Measurements from ENCODE around the gene SDHB. TPM values are rescaled to one million over a fixed set of nuclear protein-coding genes. Genes with fewer than 3 reads are reported as not detected.

Gene SDHB
- total and polyA plus RNA-seq, 9 of the 15 experiments (the other 6 are each of a cell fraction or from before 2014, with no cell fraction given) = 207 to 554 (median 365) TPM

GRCh38 chr1:17086751-17087150, 32.9 kb upstream of the SDHB start:
- in situ Hi-C loops (cut with MboI) = no loop called here
- Histone ChIP-seq H3K4me3 (no peak overlapping the region), H3K36me3 (ENCODE audit: control insufficient read depth, insufficient read depth, low read length) (no peaks in the 10 kb centered on the region), H4K20me1 (replicated peaks; ENCODE audit: control insufficient read depth, insufficient read depth, low read length) (peaks cover 5% of the 10 kb centered on the region), H3K9me1 (ENCODE audit: control insufficient read depth, insufficient read depth, low read length) (no peaks in the 10 kb centered on the region), H3K9ac (ENCODE audit: insufficient read depth in 1 of 2, low read depth in 2 of 2, low read length in 2 of 2) (no peak overlapping the region), H3K27me3 (ENCODE audit: control insufficient read depth in 2 of 2, insufficient read depth in 2 of 2, low read length in 2 of 2) (peaks cover 47 to 76% of the 10 kb centered on the region in 2 experiments), H3K4me2 (ENCODE audit: insufficient read depth, low read length) (no peak overlapping the region), H3K9me3 (replicated peaks; ENCODE audit: control insufficient read depth, insufficient read depth, low read depth, low read length) (no peaks in the 10 kb centered on the region), H3K4me1 (replicated peaks in 1 of 2; ENCODE audit: control insufficient read depth in 2 of 2, insufficient read depth in 2 of 2, low read length in 2 of 2) (no peaks in the 10 kb centered on the region), H3K79me2 (ENCODE audit: control insufficient read depth, insufficient read depth, low read length) (no peaks in the 10 kb centered on the region), H3K27ac (ENCODE audit: extremely low read depth, low read depth, low read length) (no peak overlapping the region), H2AFZ (ENCODE audit: low read depth, low read length) (no peak overlapping the region)
- DNase-seq (ENCODE audit: extremely low read depth in 1 of 4, low spot score in 3 of 4) (no peak), FAIRE-seq (no peak), ATAC-seq (no peak)
- POLR2A ChIA-PET = interaction anchor here (0.6 to 1.3 kb wide), 3 partner anchors 19 to 181 kb away, joined by 3 to 4 read pairs (median 3); no protein-coding TSS in a partner anchor
- 2% methylated on average over 6 of the region's 6 CpGs for WGBS (ENCODE audit: insufficient coverage, low coverage, missing lambda C conversion rate)
- BruUV-seq (replicated peaks) = no TSS peak
- CTCF ChIA-PET (ENCODE audit: low intra/inter-chr PET ratio) = no interaction called here
- intact Hi-C loops (cut with micrococcal nuclease) = no loop called here
- TF ChIP-seq THAP12 (CRISPR knock-in tag; IDR thresholded peaks at IDR 0.05) = no peak
- no peak for TF ChIP-seq ARID1B (IDR thresholded peaks at IDR 0.05)
- no peak for TF ChIP-seq DDX20 (tag; IDR thresholded peaks at IDR 0.05; ENCODE audit: low read depth)
- TF ChIP-seq ZFP36 (IDR thresholded peaks at IDR 0.05; ENCODE audit: low read depth, low read length, partially characterized antibody) = peak; percentile 10
- TF ChIP-seq KLF13 (tag; IDR thresholded peaks at IDR 0.05; ENCODE audit: borderline replicate concordance, low read depth) = no peak
